GM19395 (cell line): ENCODE measurements around the gene DNAH3.
"Not testable (repeated sequence)": the region's sequence is repeated elsewhere in the genome, so short reads cannot be mapped to it uniquely, and the experiment has no call there.

ENCODE experiments used
- ATAC-seq: cut with Tn5 transposase; IDR thresholded peaks from one replicate; pipeline ENCODE4 v1.9.1; 2021; ENCODE audit warnings: mild to moderate bottlenecking, moderate library complexity; ENCODE audit not compliant: unreplicated experiment

The DNAH3 gene

DNA sequence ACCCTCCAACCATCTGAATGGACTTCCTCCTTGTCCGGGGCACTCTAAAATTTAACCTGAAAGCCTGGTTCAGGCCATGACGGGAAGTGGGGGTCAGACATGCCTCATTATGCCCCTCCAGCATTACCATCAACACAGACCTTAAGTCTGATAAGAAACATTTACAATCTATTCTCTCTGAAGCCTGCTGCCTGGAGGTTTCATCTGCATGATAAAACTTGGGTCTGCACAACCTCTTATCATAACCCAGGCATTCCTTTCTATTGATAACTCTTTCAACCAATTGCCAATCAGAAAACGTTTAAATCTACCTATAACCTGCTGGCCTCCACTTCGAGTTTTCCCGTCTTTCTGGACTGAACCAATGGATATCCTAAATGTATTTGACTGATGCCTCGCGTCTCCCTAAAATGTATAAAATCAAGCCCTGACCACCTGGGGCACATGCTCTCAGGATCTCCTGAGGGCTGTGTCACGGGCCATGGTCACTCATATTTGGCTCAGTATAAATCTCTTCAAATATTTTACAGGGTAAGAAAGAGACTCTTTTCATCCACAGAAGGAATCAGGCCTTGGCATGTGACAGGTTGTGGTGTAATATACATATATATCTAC, 204.5 kb downstream of the DNAH3 start:
- no peak for ATAC-seq

DNA sequence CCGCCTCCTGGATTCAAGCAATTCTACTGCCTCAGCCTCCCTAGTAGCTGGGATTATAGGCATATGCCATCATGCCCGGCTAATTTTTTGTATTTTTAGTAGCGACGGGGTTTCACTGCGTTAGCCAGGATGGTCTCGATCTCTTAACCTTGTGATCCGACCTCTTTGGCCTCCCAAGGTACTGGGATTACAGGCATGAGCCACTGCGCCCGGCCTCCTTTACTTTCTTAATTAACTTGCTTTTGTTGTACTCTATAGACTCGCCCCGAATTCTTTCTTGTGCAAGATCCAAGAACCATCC, 205.1 kb downstream of the DNAH3 start:
- not testable (repeated sequence) for ATAC-seq

DNA sequence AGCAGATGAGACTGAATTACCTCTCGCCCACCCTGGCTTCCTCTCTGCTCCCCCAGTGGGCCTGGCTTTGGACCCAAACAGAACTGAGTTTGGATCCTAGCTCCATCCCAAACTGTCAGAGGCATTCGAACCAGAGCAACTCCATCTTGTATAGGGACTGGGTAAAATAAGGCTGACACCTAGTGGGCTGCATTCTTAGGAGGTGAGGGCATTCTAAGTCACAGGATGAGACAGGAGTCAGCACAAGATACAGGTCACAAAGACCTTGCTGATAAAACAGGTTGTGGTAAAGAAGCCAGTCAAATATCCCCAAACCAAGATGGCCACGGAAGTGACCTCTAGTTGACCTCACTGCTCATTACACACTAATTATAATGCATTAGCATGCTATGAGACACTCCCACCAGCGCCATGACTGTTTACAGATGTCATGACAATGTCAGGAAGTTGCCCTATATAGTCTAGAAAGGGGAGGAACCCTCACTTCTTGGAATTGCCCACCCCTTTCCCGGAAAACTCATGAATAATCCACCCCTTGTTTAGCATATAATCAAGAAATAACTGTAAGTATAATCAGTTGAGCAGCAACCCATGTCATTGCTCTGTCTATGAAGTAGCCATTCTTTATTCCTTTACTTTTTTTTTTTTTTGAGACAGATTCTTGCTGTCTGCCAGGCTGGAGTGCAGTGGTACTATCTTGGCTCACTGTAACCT, 205.6 kb downstream of the DNAH3 start:
- no peak for ATAC-seq

DNA sequence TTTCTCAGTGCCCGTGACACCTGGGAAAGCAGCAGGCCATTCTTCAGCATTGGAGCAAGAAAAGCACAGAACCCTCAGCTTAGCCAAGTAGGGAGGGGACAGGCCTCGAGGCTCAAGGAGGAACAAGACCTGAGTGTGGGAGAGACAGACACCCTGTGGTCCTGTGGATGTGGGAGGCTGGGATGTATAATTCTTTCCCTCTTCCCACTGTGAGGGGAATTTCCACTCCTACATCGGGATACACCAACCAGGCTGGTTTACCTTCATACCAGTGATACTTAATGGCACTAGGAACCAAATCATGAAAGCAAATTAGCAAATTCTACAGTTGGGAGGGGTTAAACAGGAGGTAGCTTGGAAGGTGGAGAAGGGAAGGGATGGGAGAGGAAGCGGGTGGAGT, 208.4 kb downstream of the DNAH3 start:
- ATAC-seq, result no peak

DNA sequence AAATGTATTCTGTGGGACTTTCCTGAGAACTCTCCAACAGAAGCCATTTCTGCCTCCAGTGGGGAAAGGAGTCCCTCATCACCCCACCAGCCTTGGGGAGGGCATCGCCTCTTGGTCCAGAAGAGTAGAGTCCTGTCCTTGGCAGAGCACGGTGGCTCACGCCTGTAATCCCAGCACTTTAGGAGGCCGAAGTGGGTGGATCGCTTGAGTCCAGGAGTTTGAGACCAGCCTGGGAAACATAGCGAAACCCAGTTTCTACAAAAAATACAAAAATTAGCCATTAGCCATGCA, 209.1 kb downstream of the DNAH3 start:
- ATAC-seq, result no peak

DNA sequence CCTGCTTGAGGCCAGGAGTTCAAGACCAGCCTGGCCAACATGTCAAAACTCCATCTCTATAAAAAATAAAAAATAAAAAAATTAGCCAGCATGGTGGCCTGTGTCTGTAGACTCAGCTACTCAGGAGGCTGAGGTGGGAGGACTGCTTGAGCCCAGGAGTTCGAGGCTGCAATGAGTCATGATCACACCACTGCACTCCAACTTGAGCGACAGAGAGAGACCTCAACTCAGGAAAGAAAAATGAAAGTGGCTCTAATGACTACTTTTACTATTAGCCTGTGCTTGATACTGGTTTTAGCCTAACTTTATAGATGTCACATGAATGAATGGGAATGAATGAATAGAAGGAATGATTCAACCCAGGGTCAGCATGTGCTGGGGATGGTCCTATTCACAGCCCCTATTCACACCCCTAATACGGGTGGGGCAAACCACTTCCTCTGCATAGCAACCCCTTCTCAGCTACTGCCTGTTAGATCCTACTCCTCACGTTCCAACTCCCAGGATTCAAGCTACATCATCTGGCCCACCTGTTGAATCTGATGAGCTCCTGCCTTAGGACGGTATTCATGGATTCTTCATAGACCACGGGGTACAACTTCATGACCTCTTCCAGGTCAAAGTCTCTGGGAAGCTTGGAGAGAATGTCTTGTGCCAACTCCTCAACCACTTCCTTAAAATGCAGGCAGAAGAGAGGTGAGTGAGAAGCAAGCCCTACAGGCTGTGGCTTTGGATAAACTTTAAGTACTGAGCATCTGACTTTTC, 209.6 kb downstream of the DNAH3 start:
- no peak for ATAC-seq

DNA sequence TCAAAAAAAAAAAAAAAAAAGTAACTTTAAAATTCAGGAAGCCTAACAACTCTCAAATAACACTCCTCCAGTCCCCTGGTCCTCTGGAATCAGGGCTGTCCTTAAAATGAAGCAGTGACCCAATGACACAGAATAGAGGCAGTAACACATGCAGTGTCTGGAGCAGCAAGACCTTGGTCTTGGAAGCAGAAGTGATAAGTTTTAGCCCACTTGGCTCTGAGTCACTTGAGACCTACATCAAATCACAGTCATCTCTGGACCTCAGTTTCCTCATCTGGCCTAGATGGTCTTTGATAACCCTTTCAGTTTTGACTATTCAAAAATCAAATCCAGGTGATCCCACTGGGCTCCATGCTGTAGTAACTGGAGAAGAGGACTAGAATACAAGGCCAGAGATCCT, 211.0 kb downstream of the DNAH3 start:
- no peak for ATAC-seq

DNA sequence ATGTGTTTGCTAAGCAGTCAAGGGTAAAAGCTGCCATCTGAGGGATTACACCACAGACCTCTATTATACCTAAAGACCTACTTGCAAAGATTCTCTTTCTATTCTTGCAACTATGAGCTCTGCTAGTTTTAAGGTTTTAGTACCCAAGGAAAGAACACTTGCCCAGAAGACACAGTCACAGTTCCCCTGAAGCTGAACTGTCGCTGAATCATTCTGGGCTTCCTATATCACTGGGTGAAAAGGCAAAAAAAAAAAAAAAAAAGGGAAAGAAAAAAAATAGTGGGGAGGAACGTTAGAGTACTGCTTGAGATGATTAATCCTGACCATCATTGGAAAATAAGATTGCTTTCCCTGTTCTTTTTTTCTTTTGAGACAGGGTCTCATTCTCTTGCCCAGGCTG, 212.2 kb downstream of the DNAH3 start:
- ATAC-seq, result no peak

DNA sequence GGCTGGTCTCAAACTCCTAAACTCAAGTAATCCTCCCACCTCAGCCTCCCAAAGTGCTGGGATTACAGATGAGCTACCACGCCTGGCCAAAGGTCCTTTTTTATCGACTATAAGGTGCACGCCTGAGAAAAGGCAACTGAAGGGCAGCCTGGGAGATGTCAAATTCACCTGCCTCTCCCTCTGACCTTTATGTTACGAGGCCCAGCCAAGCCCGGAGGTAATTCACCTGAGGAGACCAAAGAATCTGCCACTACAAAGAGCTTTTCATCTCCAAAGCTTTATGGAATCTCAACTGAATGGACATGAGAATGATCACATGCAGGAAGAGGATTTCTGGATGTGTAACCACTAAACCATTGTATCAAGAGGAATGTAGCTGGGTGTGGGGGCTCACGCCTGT, 212.9 kb downstream of the DNAH3 start:
- no peak for ATAC-seq

DNA sequence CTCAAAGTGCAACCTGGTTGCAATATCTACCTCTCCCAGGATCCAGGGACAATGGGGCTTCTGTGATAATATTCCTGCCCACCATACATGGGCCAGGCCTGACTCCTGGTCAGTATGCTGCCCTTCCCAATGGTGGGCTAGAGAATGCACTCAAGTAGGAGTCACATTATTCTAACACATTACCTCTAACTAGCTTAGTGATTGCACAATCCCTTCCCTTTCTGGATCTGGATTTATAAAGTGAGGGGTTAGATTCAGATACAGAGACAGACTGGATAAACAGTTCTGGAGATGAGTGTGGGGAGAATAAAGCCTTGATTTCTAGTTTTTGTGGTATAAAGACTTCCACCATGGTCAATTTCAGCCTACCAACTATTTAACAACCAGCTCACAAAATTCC, 217.1 kb downstream of the DNAH3 start:
- no peak for ATAC-seq

DNA sequence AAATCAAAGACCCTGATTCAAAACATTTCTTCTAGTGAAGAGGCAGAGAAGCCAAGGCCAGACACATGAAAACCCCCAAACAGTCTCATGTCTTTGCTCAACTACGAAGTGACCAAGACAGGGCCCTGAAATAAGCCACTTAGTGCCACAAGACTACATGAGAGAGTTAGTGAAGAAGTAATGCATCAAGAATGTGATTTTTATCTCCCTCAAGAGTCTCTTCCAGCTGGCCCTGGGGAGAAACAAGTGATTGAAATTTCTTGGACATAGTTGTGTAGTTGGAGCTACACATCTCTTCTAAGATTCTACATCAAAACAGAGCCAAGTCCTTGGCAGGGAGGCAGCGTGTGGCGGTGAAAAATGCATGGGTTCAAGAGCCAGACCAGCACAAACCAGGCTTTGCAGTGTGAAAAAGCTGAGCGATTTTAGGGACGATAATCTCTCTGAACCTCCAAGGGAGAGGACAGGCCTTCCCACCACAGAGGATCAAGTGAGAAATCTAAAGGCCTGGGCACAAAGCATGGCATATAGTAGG, 219.5 kb downstream of the DNAH3 start:
- ATAC-seq, result no peak

DNA sequence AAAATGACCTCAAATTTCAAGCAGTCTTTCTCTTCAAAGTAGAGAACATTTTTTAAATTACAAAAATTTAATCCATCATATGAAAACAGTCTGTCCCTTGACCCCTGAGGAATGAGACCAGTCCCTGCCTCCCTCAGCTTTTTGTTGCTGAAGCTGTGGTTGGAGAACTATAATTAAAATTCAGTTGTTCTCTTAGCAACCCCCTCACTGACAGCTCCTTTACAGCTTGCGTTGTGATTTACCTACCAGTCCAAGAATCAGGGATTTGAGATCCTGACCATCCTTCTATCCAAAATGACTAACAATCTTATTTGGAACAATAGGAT, 220.3 kb downstream of the DNAH3 start:
- ATAC-seq, result no peak

DNA sequence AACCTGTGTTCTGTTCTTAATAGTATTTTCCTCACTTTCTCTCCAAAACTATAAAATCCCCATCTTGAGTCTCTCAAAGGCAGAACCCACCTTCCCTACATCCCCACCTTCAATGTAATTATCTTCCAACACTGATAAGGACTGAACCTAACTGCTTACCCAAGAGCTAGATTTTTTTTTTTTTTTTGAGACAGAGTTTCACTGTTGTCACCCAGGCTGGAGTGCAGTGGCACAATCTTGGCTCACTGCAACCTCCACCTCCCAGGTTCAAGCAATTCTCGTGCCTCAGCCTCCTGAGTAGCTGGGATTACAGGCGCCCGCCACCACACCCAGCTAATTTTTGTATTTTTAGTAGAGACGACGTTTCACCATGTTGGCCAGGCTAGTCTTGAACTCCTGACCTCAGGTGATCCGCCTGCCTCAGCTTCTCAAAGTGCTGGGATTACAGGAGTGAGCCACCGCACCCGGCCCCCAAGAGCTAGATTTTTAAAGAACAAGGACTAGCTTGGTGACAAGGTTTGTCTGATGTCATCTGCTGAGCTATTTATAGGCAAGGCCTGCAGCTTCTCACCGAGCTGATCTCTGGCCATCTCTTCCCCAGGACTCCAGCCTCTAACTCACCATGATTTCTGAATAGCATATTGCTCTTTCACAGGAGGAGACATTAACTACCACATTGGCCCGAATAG, 220.8 kb downstream of the DNAH3 start:
- not testable (repeated sequence) for ATAC-seq

DNA sequence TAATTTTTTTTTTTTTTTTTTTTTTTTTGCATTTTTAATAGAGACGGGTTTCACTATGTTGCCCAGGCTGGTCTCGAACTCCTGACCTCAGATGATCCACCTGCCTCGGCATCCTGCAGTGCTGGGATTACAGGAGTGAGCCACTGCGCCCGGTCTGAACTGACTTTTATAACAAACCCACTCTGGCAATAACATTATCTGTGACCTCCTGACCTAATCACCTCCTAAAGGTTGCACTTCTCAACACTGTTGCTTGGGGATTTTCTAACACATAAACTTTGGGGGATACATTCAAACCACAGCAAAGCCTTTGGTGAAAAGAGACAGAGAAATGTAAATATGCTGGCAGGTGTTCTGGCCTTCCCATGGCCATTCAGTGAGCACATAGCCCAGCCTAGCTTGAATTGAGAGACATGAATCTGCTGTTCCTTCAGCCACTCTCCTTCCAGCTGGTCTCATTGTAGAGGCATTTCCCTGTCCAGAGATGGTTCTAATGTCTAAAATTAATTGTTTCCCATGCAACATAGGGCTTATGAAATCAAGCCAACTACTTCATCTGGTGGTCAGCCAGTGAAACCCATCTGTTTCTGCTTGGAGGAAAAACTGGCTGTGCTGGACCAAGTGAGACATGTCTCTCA, 221.8 kb downstream of the DNAH3 start:
- no peak for ATAC-seq

DNA sequence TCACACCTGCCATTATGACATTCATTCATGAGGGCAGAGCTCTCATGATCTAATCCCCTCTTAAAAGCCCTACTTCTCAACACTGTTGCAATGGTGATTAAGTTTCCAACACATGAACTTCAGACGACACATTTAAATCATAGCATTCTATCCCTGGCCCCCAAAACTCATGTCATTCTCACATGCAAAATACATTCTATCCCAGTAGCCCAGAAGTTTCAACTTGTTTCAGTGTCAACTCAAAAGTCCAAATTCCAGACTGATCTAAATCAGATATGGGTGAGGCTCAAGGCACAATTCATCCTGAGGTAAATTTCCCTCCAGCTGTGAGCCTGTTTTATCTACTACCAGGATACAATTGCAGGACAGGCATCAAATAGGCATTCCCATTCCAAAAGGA, 224.9 kb downstream of the DNAH3 start:
- no peak for ATAC-seq

DNA sequence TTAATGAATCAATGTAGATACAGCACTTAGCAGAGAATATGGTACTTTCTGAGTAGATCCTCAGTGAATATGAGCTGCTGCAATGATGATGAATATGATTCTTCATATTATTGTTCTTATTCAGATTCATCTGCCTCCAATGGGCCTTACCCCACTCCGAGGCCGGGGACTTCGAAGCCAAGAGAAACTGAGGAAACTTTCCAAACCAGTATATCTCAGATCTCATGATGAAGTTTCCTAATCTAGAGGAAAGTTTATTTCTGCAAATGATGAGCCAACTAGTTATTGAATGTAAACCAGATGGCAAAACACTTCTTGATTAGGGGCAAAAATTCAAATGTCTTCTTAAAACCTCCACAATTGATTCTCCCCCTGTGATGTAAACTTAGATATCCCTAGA, 226.8 kb downstream of the DNAH3 start:
- ATAC-seq, result no peak

DNA sequence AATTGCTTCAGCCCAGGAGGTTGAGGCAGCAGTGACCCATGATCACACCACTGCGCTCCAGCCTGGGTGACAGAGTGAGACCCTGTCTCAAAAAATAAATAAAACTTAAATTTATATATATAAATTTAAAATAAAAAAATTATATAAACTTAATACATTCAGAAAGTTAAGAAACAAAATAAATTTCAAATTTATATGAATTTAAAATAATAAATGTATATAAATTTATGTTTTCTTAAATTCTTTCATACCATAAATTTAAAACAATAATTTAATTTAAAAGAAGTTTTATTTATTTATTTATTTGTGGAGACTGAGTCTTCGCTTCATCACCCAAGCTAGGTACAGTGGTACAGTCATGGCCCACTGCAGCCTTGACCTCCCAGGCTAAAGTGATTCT, 229.8 kb downstream of the DNAH3 start:
- no peak for ATAC-seq

DNA sequence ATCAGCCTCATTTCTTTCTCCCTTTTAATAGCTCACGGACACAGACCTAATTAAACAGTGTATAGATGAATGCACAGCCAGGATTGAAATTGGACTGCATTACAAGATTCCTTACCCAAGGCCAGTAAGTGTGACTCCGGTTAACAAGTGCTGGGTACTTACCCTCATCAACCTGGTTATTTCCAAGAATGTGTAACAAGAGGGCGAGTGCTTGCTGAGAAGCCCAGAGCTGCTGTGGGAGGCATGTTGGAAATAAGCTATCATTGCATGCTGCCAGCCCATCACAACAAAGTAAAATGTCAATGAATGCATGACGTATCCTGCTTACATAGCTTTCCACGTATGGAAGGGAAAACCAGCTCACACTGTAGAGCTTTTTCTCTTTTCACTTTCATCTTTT, 230.6 kb downstream of the DNAH3 start:
- ATAC-seq, result no peak

DNA sequence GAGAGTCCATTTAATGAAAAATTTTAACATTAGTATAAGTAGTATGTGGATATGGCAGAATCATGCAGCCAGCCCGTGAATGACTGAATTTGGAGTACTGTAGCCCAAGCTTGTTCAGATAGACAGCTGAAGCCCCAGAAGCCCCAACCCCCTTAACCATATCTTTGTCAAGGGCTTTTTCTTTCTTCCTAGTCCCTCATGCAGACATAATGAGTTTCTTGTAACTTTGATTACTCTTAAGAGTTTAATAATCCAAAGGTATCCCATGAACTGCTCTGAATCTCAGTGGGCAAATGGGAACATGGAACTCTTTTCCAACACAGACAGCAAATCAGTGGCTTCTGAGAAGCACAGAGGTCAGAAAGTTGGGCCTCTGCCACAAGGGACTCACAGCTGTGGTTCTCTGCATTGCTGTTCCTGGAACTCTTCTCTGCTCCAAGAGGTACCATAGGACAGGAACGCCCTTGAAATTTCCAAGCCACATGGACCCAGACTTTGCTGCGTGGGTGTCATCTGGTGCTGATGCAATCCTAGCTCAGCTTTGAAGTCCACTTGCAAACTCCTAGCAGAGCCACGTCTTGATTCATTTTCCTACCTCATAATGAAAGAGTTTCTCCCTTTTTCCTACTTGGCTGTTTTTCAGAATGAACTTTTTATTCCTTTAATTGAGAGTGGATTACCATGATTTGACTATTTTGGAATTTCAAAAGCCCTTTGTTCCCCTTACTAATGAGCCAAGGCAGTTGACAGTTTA, 232.0 kb downstream of the DNAH3 start:
- no peak for ATAC-seq

DNA sequence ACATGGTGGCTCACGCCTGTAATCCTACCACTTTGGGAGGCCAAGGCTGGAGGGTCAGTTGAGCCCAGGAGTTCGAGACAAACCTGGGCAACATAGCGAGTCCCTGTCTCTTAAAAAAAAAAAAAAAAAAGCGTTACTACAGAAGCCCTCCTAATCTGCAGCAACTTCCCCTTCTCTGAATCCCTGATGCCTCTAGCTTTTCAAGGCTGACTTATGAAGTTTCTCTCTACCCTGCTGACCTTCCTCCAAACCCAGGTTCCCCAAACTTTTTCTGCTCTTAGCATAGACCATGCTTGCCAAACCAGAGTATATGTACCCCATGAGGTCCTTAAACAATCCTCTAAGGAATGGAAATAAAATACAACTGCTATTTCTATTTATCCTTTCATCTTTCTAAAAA, 233.7 kb downstream of the DNAH3 start:
- ATAC-seq, result no peak

DNA sequence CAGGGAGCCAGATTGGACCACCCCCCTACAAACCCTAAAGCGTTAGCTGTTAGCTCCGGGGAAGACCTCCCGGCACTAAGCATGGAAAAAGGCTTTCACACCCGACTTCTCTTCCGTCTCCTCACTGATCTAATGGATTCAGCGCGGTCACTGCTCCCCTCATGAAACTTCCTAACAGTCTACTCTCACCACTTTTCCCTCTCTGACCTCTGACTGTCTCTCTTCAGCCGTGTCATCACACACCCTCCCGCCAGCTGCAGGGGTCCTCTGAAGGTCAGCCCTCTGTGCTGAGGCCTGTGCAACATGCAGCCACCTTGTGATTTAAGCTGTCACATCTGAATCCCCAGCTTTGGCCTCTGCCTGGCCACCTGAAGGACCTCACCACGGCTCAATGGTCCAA, 234.4 kb downstream of the DNAH3 start:
- no peak for ATAC-seq
